Astrocyte (in vitro differentiated cells and primary cell): ENCODE data around the gene CLEC2B. TPM values are rescaled to one million over a fixed set of nuclear protein-coding genes. Genes with fewer than 3 reads are reported as not detected.

ENCODE experiments used
- DNase-seq: peaks from one replicate; pipeline ENCODE4 v3.0.0-alpha.2; 2010; ENCODE audit warnings: low read depth
- FAIRE-seq: peaks from 2 replicates; lab custom pipeline; 2011; peaks lifted over from hg19 to GRCh38; lab: Jason Lieb, UNC
- H2AFZ ChIP-seq: 2 replicates; pipeline ENCODE4 v1.6.0; 2012; ENCODE audit warnings: low read depth, low read length, inconsistent platforms
- H3K27ac ChIP-seq: 2 replicates; pipeline ENCODE4 v1.5.1; 2011; ENCODE audit warnings: low read depth, low read length, inconsistent platforms
- H3K27me3 ChIP-seq: 2 replicates; pipeline ENCODE4 v1.6.0; 2011; ENCODE audit warnings: low read length, inconsistent platforms; ENCODE audit not compliant: insufficient read depth
- H3K36me3 ChIP-seq: 2 replicates; pipeline ENCODE4 v1.5.1; 2011; ENCODE audit warnings: low read length, inconsistent platforms; ENCODE audit not compliant: insufficient read depth
- H3K4me1 ChIP-seq: 2 replicates; pipeline ENCODE4 v1.5.1; 2011; ENCODE audit warnings: low read length, inconsistent platforms; ENCODE audit not compliant: insufficient read depth
- H3K4me2 ChIP-seq: 2 replicates; pipeline ENCODE4 v1.6.0; 2012; ENCODE audit warnings: low read length, inconsistent platforms
- H3K4me3 ChIP-seq: 2 replicates; pipeline ENCODE4 v1.5.1; 2011; ENCODE audit warnings: low read depth, mild to moderate bottlenecking, low read length, inconsistent platforms; ENCODE audit not compliant: insufficient read depth
- H3K79me2 ChIP-seq: 2 replicates; pipeline ENCODE4 v1.6.0; 2012; ENCODE audit warnings: mild to moderate bottlenecking, low read length, inconsistent platforms; ENCODE audit not compliant: insufficient read depth
- H3K9ac ChIP-seq: 2 replicates; pipeline ENCODE4 v1.6.0; 2012; ENCODE audit warnings: mild to moderate bottlenecking, low read length, inconsistent platforms
- H3K9me3 ChIP-seq: 2 replicates; pipeline ENCODE4 v1.5.1; 2012; ENCODE audit warnings: low read depth, mild to moderate bottlenecking, low read length, inconsistent platforms; ENCODE audit not compliant: insufficient read depth
- H4K20me1 ChIP-seq: 2 replicates; pipeline ENCODE4 v1.6.0; 2012; ENCODE audit warnings: low read length, inconsistent platforms; ENCODE audit not compliant: insufficient read depth
- H3K27ac Mint-ChIP-seq: one replicate; pipeline ENCODE4 v1.8.0; 2021; ENCODE audit warnings: mild to moderate bottlenecking, mixed read lengths; ENCODE audit not compliant: unreplicated experiment
- H3K27me3 Mint-ChIP-seq: one replicate; pipeline ENCODE4 v1.8.0; 2021; ENCODE audit warnings: low read depth, mixed read lengths; ENCODE audit not compliant: unreplicated experiment
- H3K36me3 Mint-ChIP-seq: one replicate; pipeline ENCODE4 v1.8.0; 2021; ENCODE audit warnings: low read depth, mixed read lengths; ENCODE audit not compliant: unreplicated experiment
- H3K4me1 Mint-ChIP-seq: one replicate; pipeline ENCODE4 v1.8.0; 2021; ENCODE audit warnings: low read depth, mixed read lengths; ENCODE audit not compliant: unreplicated experiment
- H3K4me3 Mint-ChIP-seq: one replicate; pipeline ENCODE4 v1.8.0; 2021; ENCODE audit warnings: mild to moderate bottlenecking, moderate library complexity, mixed read lengths; ENCODE audit not compliant: unreplicated experiment
- H3K9me3 Mint-ChIP-seq: one replicate; pipeline ENCODE4 v1.8.0; 2021; ENCODE audit warnings: mild to moderate bottlenecking, mixed read lengths; ENCODE audit not compliant: unreplicated experiment
- CTCF ChIP-seq: IDR thresholded peaks from 2 replicates; pipeline ENCODE4 v1.5.1; 2011; ENCODE audit warnings: low read depth, mild to moderate bottlenecking, inconsistent platforms, low read length, moderate library complexity; ENCODE audit not compliant: insufficient read depth
- EZH2 ChIP-seq: IDR thresholded peaks from 2 replicates; pipeline ENCODE4 v1.6.1; 2012; ENCODE audit warnings: mild to moderate bottlenecking, low read length, inconsistent platforms; ENCODE audit not compliant: insufficient read depth
- total RNA-seq: library from RNA; stranded (reverse); gene quantifications from 2 replicates; pipeline ENCODE4 v1.2.1, GENCODE V29; 2021

The CLEC2B gene
- total RNA-seq, 1 donor from 2014 or later: not detected

GRCh38 chr12:9813821-9814798 is 55.0 kb downstream of the CLEC2B start:
- Histone ChIP-seq H3K9me3 (no peaks in the 10 kb centered on the region), H3K36me3 (no peaks in the 10 kb centered on the region), H3K4me2 (peak overlapping the region; percentile 68), H4K20me1 (no peaks in the 10 kb centered on the region), H3K4me3 (peak overlapping the region; percentile 28), H3K9ac (no peak overlapping the region), H2AFZ (peak overlapping the region; percentile 73), H3K79me2 (no peaks in the 10 kb centered on the region), H3K27ac (no peak overlapping the region), H3K4me1 (no peaks in the 10 kb centered on the region), H3K27me3 (peaks cover 3% of the 10 kb centered on the region)
- Mint-ChIP-seq H3K36me3 (no peaks in the 10 kb centered on the region), H3K27me3 (no peaks in the 10 kb centered on the region), H3K27ac (no peak overlapping the region), H3K4me1 (no peaks in the 10 kb centered on the region), H3K9me3 (no peaks in the 10 kb centered on the region), H3K4me3 (no peak overlapping the region)
- FAIRE-seq: no peak
- TF ChIP-seq EZH2 (no peak), CTCF (peak; percentile 35)
- no peak for DNase-seq

- Histone ChIP-seq H3K4me3 (no peak overlapping the region), H2AFZ (no peak overlapping the region), H3K4me1 (no peaks in the 10 kb centered on the region), H3K4me2 (no peak overlapping the region), H3K9ac (no peak overlapping the region), H3K27ac (no peak overlapping the region), H3K79me2 (no peaks in the 10 kb centered on the region), H3K36me3 (no peaks in the 10 kb centered on the region), H3K9me3 (no peaks in the 10 kb centered on the region), H4K20me1 (no peaks in the 10 kb centered on the region), H3K27me3 (peaks cover 3% of the 10 kb centered on the region)
- DNase-seq (no peak), FAIRE-seq (no peak)
- Mint-ChIP-seq H3K9me3 (no peaks in the 10 kb centered on the region), H3K27ac (no peak overlapping the region), H3K4me3 (no peak overlapping the region), H3K36me3 (no peaks in the 10 kb centered on the region), H3K4me1 (no peaks in the 10 kb centered on the region), H3K27me3 (no peaks in the 10 kb centered on the region)
- TF ChIP-seq CTCF: no peak
- TF ChIP-seq EZH2: no peak
Measured at GRCh38 chr12:9811621-9812020, 57.5 kb downstream of the CLEC2B start.

- FAIRE-seq (no peak), DNase-seq (no peak)
- Mint-ChIP-seq H3K4me3 (no peak overlapping the region), H3K27ac (no peak overlapping the region), H3K27me3 (no peaks in the 10 kb centered on the region), H3K4me1 (no peaks in the 10 kb centered on the region), H3K36me3 (no peaks in the 10 kb centered on the region), H3K9me3 (no peaks in the 10 kb centered on the region)
- peaks cover 3% of the 10 kb centered on the region for H3K27me3 ChIP-seq
- H4K20me1 ChIP-seq: no peaks in the 10 kb centered on the region
- no peaks in the 10 kb centered on the region for H3K79me2 ChIP-seq
- no peaks in the 10 kb centered on the region for H3K4me1 ChIP-seq
- H3K4me2 ChIP-seq: no peak overlapping the region
- H2AFZ ChIP-seq: no peak overlapping the region
- no peak overlapping the region for H3K4me3 ChIP-seq
- no peak overlapping the region for H3K9ac ChIP-seq
- no peaks in the 10 kb centered on the region for H3K36me3 ChIP-seq
- H3K9me3 ChIP-seq: no peaks in the 10 kb centered on the region
- no peak overlapping the region for H3K27ac ChIP-seq
- TF ChIP-seq CTCF (no peak), EZH2 (no peak)
Measured at GRCh38 chr12:9810671-9811070, 58.5 kb downstream of the CLEC2B start.
